ENCODE measurements around the gene TMEM19. TPM values are rescaled to one million over a fixed set of nuclear protein-coding genes. Genes with fewer than 3 reads are reported as not detected.

Gene TMEM19
- polyA plus RNA-seq, 1 experiment: 23.3 TPM

GRCh38 chr12:71666259-71666658 lies 19.6 kb upstream of the TMEM19 start:
- ChIA-PET CTCF (interaction anchor here (1.2 kb wide), 1 partner anchor 81 kb away, joined by 6 read pairs; no protein-coding TSS in a partner anchor), POLR2A (no interaction called here)
- TF ChIP-seq CTCF (IDR thresholded peaks at IDR 0.05; ENCODE audit: low read depth, low read length): no peak

GRCh38 chr12:71671311-71671710 lies 14.6 kb upstream of the TMEM19 start:
- Histone ChIP-seq H3K27ac (ENCODE audit: low read depth, low read length) (no peak overlapping the region), H3K9me3 (ENCODE audit: control insufficient read depth, insufficient read depth, low read length) (no peaks in the 10 kb centered on the region), H3K4me3 (ENCODE audit: low read depth, low read length) (no peak overlapping the region), H3K27me3 (ENCODE audit: control insufficient read depth, insufficient read depth, low read length) (no peaks in the 10 kb centered on the region)
- ChIA-PET CTCF (no interaction called here), POLR2A (no interaction called here)
- no peak for DNase-seq (ENCODE audit: low read depth, low spot score)
- TF ChIP-seq CTCF (IDR thresholded peaks at IDR 0.05; ENCODE audit: low read depth, low read length): no peak

More at GRCh38 chr12:71666259-71666658, 19.6 kb upstream of the TMEM19 start:
- DNase-seq (ENCODE audit: low read depth, low spot score): no peak
- H3K27me3 ChIP-seq (ENCODE audit: control insufficient read depth, insufficient read depth, low read length): no peaks in the 10 kb centered on the region
- no peak overlapping the region for H3K4me3 ChIP-seq (ENCODE audit: low read depth, low read length)
- no peak overlapping the region for H3K27ac ChIP-seq (ENCODE audit: low read depth, low read length)
- H3K9me3 ChIP-seq (ENCODE audit: control insufficient read depth, insufficient read depth, low read length): no peaks in the 10 kb centered on the region; the same call in 1 of the 2 replicates

- ChIA-PET CTCF (no interaction called here), POLR2A (no interaction called here)
- Histone ChIP-seq H3K9me3 (ENCODE audit: control insufficient read depth, insufficient read depth, low read length) (no peaks in the 10 kb centered on the region), H3K27me3 (ENCODE audit: control insufficient read depth, insufficient read depth, low read length) (no peaks in the 10 kb centered on the region), H3K27ac (ENCODE audit: low read depth, low read length) (no peak overlapping the region), H3K4me3 (ENCODE audit: low read depth, low read length) (no peak overlapping the region)
- TF ChIP-seq CTCF (IDR thresholded peaks at IDR 0.05; ENCODE audit: low read depth, low read length): no peak
- no peak for DNase-seq (ENCODE audit: low read depth, low spot score)
Measured at GRCh38 chr12:71671816-71672215, 14.1 kb upstream of the TMEM19 start.

GRCh38 chr12:71682466-71682865 lies 3.4 kb upstream of the TMEM19 start:
- Histone ChIP-seq H3K4me3 (ENCODE audit: low read depth, low read length) (no peak overlapping the region), H3K9me3 (ENCODE audit: control insufficient read depth, insufficient read depth, low read length) (no peaks in the 10 kb centered on the region), H3K27me3 (ENCODE audit: control insufficient read depth, insufficient read depth, low read length) (no peaks in the 10 kb centered on the region), H3K27ac (ENCODE audit: low read depth, low read length) (no peak overlapping the region)
- POLR2A ChIA-PET: no interaction called here
- CTCF ChIA-PET: no interaction called here
- DNase-seq (ENCODE audit: low read depth, low spot score): no peak
- TF ChIP-seq CTCF (IDR thresholded peaks at IDR 0.05; ENCODE audit: low read depth, low read length): no peak

- no peak for TF ChIP-seq CTCF (IDR thresholded peaks at IDR 0.05; ENCODE audit: low read depth, low read length)
- no peak overlapping the region for H3K4me3 ChIP-seq (ENCODE audit: low read depth, low read length)
- H3K27ac ChIP-seq (ENCODE audit: low read depth, low read length): no peak overlapping the region
- H3K27me3 ChIP-seq (ENCODE audit: control insufficient read depth, insufficient read depth, low read length): no peaks in the 10 kb centered on the region
- POLR2A ChIA-PET: interaction anchor here (0.9 kb wide), 1 partner anchor 19 kb away, joined by 3 read pairs; the partner anchor contains the start of genes THAP2 and ZFC3H1
- CTCF ChIA-PET: interaction anchor here (0.5 to 1.8 kb wide), 3 partner anchors 47 to 1432 kb away, joined by 3 to 9 read pairs (median 8); no protein-coding TSS in a partner anchor
- no peak for DNase-seq (ENCODE audit: low read depth, low spot score)
- no peaks in the 10 kb centered on the region for H3K9me3 ChIP-seq (ENCODE audit: control insufficient read depth, insufficient read depth, low read length)
Measured at GRCh38 chr12:71683633-71684032, 2.2 kb upstream of the TMEM19 start.
